GM23248 (cell line): Measurements from ENCODE around the gene MSANTD2. TPM values are rescaled to one million over a fixed set of nuclear protein-coding genes. Genes with fewer than 3 reads are reported as not detected.
A peak's percentile ranks its signal among the peaks of the same experiment; 100 is the strongest.

Source experiments
- DNase-seq: peaks from one replicate; pipeline ENCODE4 v3.0.0-alpha.2; 2015
- H2AFZ ChIP-seq: fragments of 200-600 bp; sonication (generic); 2 replicates; pipeline ENCODE4 v1.6.1; 2016; ENCODE audit warnings: antibody characterized with exemption
- H3F3A ChIP-seq: fragments of 200-600 bp; sonication (generic); 2 replicates; pipeline ENCODE4 v1.6.1; 2016; ENCODE audit warnings: mild to moderate bottlenecking, antibody characterized with exemption, mixed run types; ENCODE audit not compliant: insufficient read depth
- H3K27ac ChIP-seq: fragments of 200-600 bp; sonication (generic); 2 replicates; pipeline ENCODE4 v1.5.1; 2016; ENCODE audit warnings: mild to moderate bottlenecking
- H3K27me3 ChIP-seq: fragments of 200-600 bp; sonication (generic); replicated peaks from 2 replicates; pipeline ENCODE4 v1.6.1; 2016; ENCODE audit warnings: mild to moderate bottlenecking; ENCODE audit not compliant: insufficient read depth
- H3K36me3 ChIP-seq: fragments of 200-600 bp; sonication (generic); 2 replicates; pipeline ENCODE4 v1.6.1; 2016; ENCODE audit warnings: low read depth, mild to moderate bottlenecking
- H3K4me1 ChIP-seq: fragments of 200-600 bp; sonication (generic); 2 replicates; pipeline ENCODE4 v1.6.1; 2016; ENCODE audit warnings: mild to moderate bottlenecking; ENCODE audit not compliant: insufficient read depth
- H3K4me2 ChIP-seq: fragments of 200-600 bp; sonication (generic); one replicate; pipeline ENCODE4 v1.6.1; 2016; ENCODE audit warnings: mild to moderate bottlenecking; ENCODE audit not compliant: unreplicated experiment
- H3K4me3 ChIP-seq: fragments of 200-600 bp; sonication (generic); 2 replicates; pipeline ENCODE4 v1.5.1; 2016; ENCODE audit warnings: mild to moderate bottlenecking
- H3K79me2 ChIP-seq: fragments of 200-600 bp; sonication (generic); 2 replicates; pipeline ENCODE4 v1.6.1; 2016; ENCODE audit warnings: mild to moderate bottlenecking; ENCODE audit not compliant: insufficient read depth
- H3K9ac ChIP-seq: fragments of 200-600 bp; sonication (generic); 2 replicates; pipeline ENCODE4 v1.6.1; 2016; ENCODE audit warnings: mild to moderate bottlenecking
- H3K9me2 ChIP-seq: fragments of 200-600 bp; sonication (generic); 2 replicates; pipeline ENCODE4 v1.6.1; 2016; ENCODE audit warnings: mixed run types, mild to moderate bottlenecking, moderate library complexity; ENCODE audit not compliant: insufficient read depth
- H3K9me3 ChIP-seq: fragments of 200-600 bp; sonication (generic); one replicate; pipeline ENCODE4 v1.6.1; 2017; ENCODE audit warnings: low read depth
- H4K20me1 ChIP-seq: fragments of 200-600 bp; sonication (generic); 2 replicates; pipeline ENCODE4 v1.6.0; 2016; ENCODE audit not compliant: insufficient read depth
- EZH2 ChIP-seq: fragments of 200-600 bp; sonication (generic); IDR thresholded peaks from 2 replicates; pipeline ENCODE4 v1.6.1; 2018; ENCODE audit warnings: antibody characterized with exemption, mild to moderate bottlenecking; ENCODE audit not compliant: insufficient read depth, poor library complexity, severe bottlenecking
- EZH2phosphoT487 ChIP-seq: fragments of 200-600 bp; sonication (generic); IDR thresholded peaks from 2 replicates; pipeline ENCODE4 v1.6.1; 2018; ENCODE audit warnings: antibody characterized with exemption, moderate library complexity, mild to moderate bottlenecking, low read depth; ENCODE audit not compliant: insufficient read depth
- WGBS, 2 experiments: methylation state at CpG; one replicate each; pipeline ENCODE4 v1.1.6; 2015 to 2017; ENCODE audit warnings: low lambda C conversion rate in 2 of 2, low coverage in 1 of 2; ENCODE audit errors: missing lambda C conversion rate in 2 of 2; 5-methylcytosine and 5-hydroxymethylcytosine counted together
- in situ Hi-C: fragments of 300-500 bp; cut with MboI; formaldehyde crosslinking; loops from 2 replicates; pipeline ENCODE4 v1.15.0; 2020
- polyA plus RNA-seq: library from polyadenylated mRNA; unstranded; fragments of >200 nt; fragmentation: Nextera tagmentation; extraction: Ambion mirVana; gene quantifications from 2 replicates; pipeline ENCODE4 v1.2.1, GENCODE V29; 2016
- total RNA-seq: library from RNA; depleted of rRNA; stranded (reverse); fragments of >200 nt; shearing (Covaris generic); gene quantifications from 2 replicates; pipeline ENCODE4 v1.2.3, GENCODE V29; 2014

The MSANTD2 gene
- total and polyA plus RNA-seq, 2 experiments from 2014 or later = 6.0 to 8.4 TPM

DNA sequence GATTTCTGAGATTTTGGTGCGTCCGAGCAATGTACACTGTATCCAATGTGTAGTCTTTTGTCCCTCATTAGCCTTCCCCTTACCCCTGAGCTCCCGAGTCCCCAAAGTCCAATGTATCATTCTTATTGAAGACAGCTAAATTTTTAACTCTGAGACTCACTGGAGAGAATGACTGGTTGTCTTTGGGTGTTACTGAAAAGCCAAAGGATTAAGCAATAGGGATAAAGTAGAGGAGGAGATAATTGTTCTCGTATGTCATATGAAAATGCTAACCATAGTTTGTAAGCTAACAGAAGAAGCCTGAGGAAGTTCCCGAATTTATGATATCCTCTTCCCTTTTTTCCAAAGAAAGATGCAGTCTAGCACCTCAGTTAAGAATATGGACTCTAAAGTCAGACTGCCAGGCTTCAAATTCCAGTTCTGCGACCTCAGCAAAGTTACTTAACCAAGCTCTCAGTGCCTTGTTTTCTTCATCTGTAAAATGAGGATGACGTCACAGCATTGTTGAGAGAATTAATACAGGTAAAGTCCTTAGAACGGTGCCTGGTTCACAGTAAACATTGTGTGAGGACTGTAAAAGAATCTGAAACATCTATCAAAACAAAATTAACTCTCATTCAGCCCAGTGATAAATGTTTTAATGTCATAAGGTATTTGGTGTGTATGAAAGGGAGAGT lies 1.6 kb upstream of the MSANTD2 start:
- WGBS, 2 experiments = 5 to 7% methylated on average over 8 of the region's 8 CpGs
- H3K9ac ChIP-seq = peak overlapping the region; percentile 92
- peaks cover 8% of the 10 kb centered on the region for H4K20me1 ChIP-seq
- no peaks in the 10 kb centered on the region for H3K36me3 ChIP-seq
- H2AFZ ChIP-seq = 0 out of 2 replicates have a peak overlapping the region, but pooled peaks have one; percentile 12
- peaks cover 23% of the 10 kb centered on the region for H3F3A ChIP-seq
- TF ChIP-seq EZH2 = no peak
- no peak for TF ChIP-seq EZH2phosphoT487
- in situ Hi-C loops = no loop called here
- peaks cover 26% of the 10 kb centered on the region for H3K4me1 ChIP-seq
- H3K4me2 ChIP-seq = peak overlapping the region; percentile 81
- no peaks in the 10 kb centered on the region for H3K9me2 ChIP-seq
- no peaks in the 10 kb centered on the region for H3K27me3 ChIP-seq
- H3K4me3 ChIP-seq = peak overlapping the region; percentile 95
- peaks cover 33% of the 10 kb centered on the region for H3K79me2 ChIP-seq
- peak; percentile 74 for DNase-seq
- peak overlapping the region; percentile 91 for H3K27ac ChIP-seq
- H3K9me3 ChIP-seq = no peaks in the 10 kb centered on the region

DNA sequence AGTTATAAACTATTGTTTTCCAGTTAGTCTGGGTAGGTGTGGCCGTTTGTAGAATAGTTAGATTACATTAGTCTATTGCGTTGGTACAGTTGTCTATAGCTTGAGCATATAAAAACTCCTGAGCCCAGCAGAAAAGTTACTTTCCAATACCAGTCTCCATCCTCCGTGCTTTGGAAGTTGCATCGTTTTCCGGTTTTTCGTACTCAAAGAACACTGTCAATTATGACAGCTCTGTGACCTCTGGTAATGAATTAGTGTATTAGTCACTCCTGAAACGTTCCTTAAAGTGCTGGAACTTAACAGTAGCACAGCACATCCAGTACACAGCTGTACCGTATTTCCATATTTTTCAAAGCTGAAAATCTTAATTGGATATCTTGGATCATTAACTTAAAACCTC lies 808 bp upstream of the MSANTD2 start:
- Histone ChIP-seq H3K4me1 (peaks cover 26% of the 10 kb centered on the region), H3K9me3 (no peaks in the 10 kb centered on the region), H3K9ac (peak overlapping the region; percentile 92), H3F3A (peaks cover 23% of the 10 kb centered on the region), H3K27ac (peak overlapping the region; percentile 91), H3K27me3 (no peaks in the 10 kb centered on the region), H3K79me2 (peaks cover 40% of the 10 kb centered on the region), H2AFZ (peak overlapping the region; percentile 85), H3K36me3 (no peaks in the 10 kb centered on the region), H3K9me2 (no peaks in the 10 kb centered on the region), H3K4me3 (peak overlapping the region; percentile 95), H3K4me2 (peak overlapping the region; percentile 81), H4K20me1 (peaks cover 12% of the 10 kb centered on the region)
- peak; percentile 69 for DNase-seq
- no peak for TF ChIP-seq EZH2phosphoT487
- no peak for TF ChIP-seq EZH2
- WGBS, 2 experiments = 1% methylated on average over 8 of the region's 8 CpGs
- in situ Hi-C loops = no loop called here

DNA sequence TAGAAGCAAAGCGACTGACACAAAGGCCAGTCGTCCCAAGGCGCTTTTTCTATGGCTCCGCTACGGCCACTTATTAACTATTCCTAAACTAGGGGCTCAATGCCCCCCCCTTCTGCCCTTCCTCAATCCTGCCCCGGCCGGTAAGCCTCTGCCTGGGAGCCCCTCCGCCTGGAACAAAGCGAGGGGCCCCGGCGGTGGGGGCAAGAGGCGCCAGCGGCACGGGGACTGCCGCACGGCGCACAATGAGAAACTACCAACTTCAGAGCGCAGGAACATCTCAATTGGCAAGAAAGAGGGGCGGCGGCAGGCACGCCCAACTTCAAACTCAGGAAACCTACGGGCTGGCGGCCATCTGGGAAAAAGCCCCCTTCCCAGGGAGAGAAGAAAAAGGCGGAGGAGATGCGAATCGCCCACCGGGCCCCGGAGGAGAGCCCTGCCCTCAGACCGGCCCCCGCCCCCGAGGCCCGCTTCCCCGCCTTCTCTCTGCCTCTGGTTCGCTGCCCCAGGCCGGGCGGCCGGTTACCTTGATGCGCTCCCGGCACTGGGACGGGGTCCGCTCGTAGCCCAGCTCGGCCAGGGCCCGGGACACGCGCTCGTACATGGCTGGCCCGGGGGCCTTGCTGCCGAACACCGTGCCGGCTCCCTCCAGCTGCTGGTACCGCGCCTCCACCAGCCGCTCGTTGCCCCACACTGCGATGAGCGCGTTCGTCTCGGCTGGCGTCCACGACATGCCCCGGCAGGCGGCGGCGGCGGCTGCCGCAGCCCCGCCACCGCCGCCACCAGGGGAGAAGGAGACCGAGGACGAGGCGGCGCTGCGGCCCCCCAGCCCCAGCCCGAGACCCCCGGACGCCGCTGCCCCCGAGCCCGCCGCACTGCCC lies 619 bp downstream of the MSANTD2 start:
- H3K9me3 ChIP-seq = no peaks in the 10 kb centered on the region
- peak; percentile 69 for DNase-seq
- WGBS, 2 experiments = 1 to 2% methylated on average over 53 to 83 of the region's 83 CpGs
- peak overlapping the region; percentile 92 for H3K9ac ChIP-seq
- in situ Hi-C loops = no loop called here
- H3K79me2 ChIP-seq = peaks cover 55% of the 10 kb centered on the region
- H3K4me1 ChIP-seq = peaks cover 26% of the 10 kb centered on the region
- H3K36me3 ChIP-seq = no peaks in the 10 kb centered on the region
- peak overlapping the region; percentile 91 for H3K27ac ChIP-seq
- TF ChIP-seq EZH2 (no peak), EZH2phosphoT487 (no peak)
- peaks cover 12% of the 10 kb centered on the region for H4K20me1 ChIP-seq
- H3F3A ChIP-seq = peaks cover 23% of the 10 kb centered on the region
- H3K27me3 ChIP-seq = no peaks in the 10 kb centered on the region
- peak overlapping the region; percentile 85 for H2AFZ ChIP-seq
- H3K4me3 ChIP-seq = peak overlapping the region; percentile 95
- H3K4me2 ChIP-seq = peak overlapping the region; percentile 81
- H3K9me2 ChIP-seq = no peaks in the 10 kb centered on the region

DNA sequence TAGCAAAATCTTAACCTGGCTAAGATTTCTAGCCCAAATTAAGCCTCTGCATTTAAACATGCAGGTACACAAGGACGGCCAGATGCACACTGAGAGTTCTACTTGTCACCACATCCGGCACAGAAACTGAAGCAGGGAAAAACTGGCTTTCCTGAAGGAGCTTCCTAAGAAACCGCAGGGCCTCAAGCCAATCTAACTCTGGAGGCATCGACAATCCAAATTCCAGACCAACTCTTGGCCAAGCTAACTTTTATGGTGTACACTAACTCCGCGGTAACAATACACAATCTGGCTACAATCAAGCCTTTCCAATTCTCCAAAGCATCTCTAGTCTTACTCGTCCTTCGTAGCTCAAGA lies 1.2 kb downstream of the MSANTD2 start:
- Histone ChIP-seq H3K9me3 (no peaks in the 10 kb centered on the region), H3F3A (peaks cover 23% of the 10 kb centered on the region), H3K4me2 (peak overlapping the region; percentile 81), H3K4me1 (peaks cover 26% of the 10 kb centered on the region), H3K79me2 (peaks cover 61% of the 10 kb centered on the region), H3K27ac (peak overlapping the region; percentile 91), H3K9ac (peak overlapping the region; percentile 92), H3K4me3 (peak overlapping the region; percentile 95), H3K27me3 (no peaks in the 10 kb centered on the region), H3K36me3 (no peaks in the 10 kb centered on the region), H4K20me1 (peaks cover 12% of the 10 kb centered on the region), H2AFZ (peak overlapping the region; percentile 85), H3K9me2 (no peaks in the 10 kb centered on the region)
- in situ Hi-C loops = no loop called here
- 1 to 2% methylated on average over 8 of the region's 8 CpGs for WGBS, 2 experiments
- peak; percentile 72 for DNase-seq
- TF ChIP-seq EZH2 (no peak), EZH2phosphoT487 (no peak)
